ENCODE measurements around the gene SNHG17. TPM values are rescaled to one million over a fixed set of nuclear protein-coding genes. Genes with fewer than 3 reads are reported as not detected.
"Not testable (repeated sequence)": the region's sequence is repeated elsewhere in the genome, so short reads cannot be mapped to it uniquely, and the experiment has no call there.

Gene SNHG17
- total and polyA plus RNA-seq, 12 donors: 4.2 to 25.9 (median 6.7) TPM

GRCh38 chr20:38386851-38387250, 48.3 kb downstream of the SNHG17 start:
- TF ChIP-seq, protein P1, sequence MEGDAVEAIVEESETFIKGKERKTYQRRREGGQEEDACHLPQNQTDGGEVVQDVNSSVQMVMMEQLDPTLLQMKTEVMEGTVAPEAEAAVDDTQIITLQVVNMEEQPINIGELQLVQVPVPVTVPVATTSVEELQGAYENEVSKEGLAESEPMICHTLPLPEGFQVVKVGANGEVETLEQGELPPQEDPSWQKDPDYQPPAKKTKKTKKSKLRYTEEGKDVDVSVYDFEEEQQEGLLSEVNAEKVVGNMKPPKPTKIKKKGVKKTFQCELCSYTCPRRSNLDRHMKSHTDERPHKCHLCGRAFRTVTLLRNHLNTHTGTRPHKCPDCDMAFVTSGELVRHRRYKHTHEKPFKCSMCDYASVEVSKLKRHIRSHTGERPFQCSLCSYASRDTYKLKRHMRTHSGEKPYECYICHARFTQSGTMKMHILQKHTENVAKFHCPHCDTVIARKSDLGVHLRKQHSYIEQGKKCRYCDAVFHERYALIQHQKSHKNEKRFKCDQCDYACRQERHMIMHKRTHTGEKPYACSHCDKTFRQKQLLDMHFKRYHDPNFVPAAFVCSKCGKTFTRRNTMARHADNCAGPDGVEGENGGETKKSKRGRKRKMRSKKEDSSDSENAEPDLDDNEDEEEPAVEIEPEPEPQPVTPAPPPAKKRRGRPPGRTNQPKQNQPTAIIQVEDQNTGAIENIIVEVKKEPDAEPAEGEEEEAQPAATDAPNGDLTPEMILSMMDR (IDR thresholded peaks at IDR 0.05): no peak
- Histone ChIP-seq H3K36me3 (no peaks in the 10 kb centered on the region), H3K27me3 (peaks cover 0 to 9% (median 0%) of the 10 kb centered on the region in 7 donors), H3K9me3 (peaks cover 0 to 6% (median 0%) of the 10 kb centered on the region in 11 donors), H3K27ac (no peak overlapping the region), H3K4me1 (no peaks in the 10 kb centered on the region), H3K4me3 (no peak overlapping the region)
- DNase-seq: no peak
- intact Hi-C loops (cut with DNase I): no loop called here
- no peak for ATAC-seq
- whole genome bisulfite sequencing, 2 donors: 63 to 66% methylated on average over 2 of the region's 2 CpGs

- TF ChIP-seq, protein P1 (IDR thresholded peaks at IDR 0.05): no peak
- Histone ChIP-seq H3K9me3 (peaks cover 0 to 6% (median 0%) of the 10 kb centered on the region in 11 donors), H3K4me1 (no peaks in the 10 kb centered on the region), H3K4me3 (no peak overlapping the region), H3K27me3 (peaks cover 0 to 9% (median 0%) of the 10 kb centered on the region in 7 donors), H3K36me3 (no peaks in the 10 kb centered on the region), H3K27ac (no peak overlapping the region)
- DNase-seq (no peak), ATAC-seq (no peak)
- WGBS, 2 donors: 82 to 86% methylated on average over 8 of the region's 8 CpGs
- intact Hi-C loops (cut with DNase I): no loop called here
Measured at GRCh38 chr20:38386004-38386403, 49.1 kb downstream of the SNHG17 start.

DNA sequence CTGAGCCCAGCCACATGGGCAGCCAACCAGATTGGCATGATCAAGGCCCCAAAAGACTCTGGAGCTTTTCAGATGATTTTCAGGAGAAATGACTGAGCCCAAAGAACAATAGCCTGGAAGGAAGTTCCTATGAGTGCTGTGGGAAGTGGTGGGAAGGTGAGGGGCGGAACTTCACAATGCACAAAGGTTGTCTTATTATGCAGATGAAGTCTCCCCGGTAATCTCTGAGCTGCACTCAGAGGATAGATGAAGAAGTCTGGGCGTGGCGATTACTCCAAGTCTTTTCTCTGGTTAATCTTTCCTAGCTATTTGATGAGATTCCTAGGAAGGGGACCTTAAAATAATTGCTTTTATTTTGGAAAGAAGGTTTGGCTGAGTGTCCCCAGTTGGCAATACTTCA, 52.0 kb downstream of the SNHG17 start:
- Histone ChIP-seq H3K4me1 (no peaks in the 10 kb centered on the region), H3K36me3 (no peaks in the 10 kb centered on the region), H3K27ac (no peak overlapping the region), H3K9me3 (no peaks in the 10 kb centered on the region), H3K27me3 (peaks cover 0 to 12% (median 4%) of the 10 kb centered on the region in 7 donors), H3K4me3 (no peak overlapping the region)
- no peak for DNase-seq
- 69 to 71% methylated on average over 4 of the region's 4 CpGs for WGBS, 2 donors
- intact Hi-C loops (cut with DNase I): no loop called here
- TF ChIP-seq, protein P1 (IDR thresholded peaks at IDR 0.05): no peak
- ATAC-seq: no peak

DNA sequence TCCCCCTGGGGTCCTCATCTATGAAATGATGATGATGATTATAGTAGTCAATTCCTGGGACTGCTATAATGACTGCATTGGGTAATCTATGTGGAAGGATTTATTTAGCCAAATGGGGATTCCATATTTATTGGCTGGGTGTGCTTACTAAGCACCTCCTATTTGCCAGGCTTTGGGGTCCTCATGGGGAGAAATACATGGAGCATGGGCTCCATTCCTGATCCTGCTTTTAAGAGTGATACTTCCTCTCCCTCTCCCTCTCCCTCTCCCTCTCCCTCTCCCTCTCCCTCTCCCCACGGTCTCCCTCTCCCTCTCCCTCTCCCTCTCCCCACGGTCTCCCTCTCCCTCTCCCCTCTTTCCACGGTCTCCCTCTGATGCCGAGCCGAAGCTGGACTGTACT, 57.3 kb downstream of the SNHG17 start:
- DNase-seq; H3K9me3 ChIP-seq; H3K36me3 ChIP-seq; ATAC-seq; H3K27ac ChIP-seq; H3K4me1 ChIP-seq; H3K4me3 ChIP-seq; intact Hi-C loops (cut with DNase I); H3K27me3 ChIP-seq: not testable (repeated sequence)
- WGBS, 2 donors: 100% methylated on average over 2 of the region's 5 CpGs; no CpG with 5 or more reads in 1 of the 2 donors

GRCh38 chr20:38377039-38377685, 58.0 kb downstream of the SNHG17 start:
- H3K27ac ChIP-seq: no peak overlapping the region
- WGBS, 2 donors: 73 to 79% methylated on average over 11 of the region's 11 CpGs

More at GRCh38 chr20:38377039-38377685, 58.0 kb downstream of the SNHG17 start:
- Histone ChIP-seq H3K27me3 (peaks cover 0 to 4% (median 0%) of the 10 kb centered on the region in 7 donors), H3K36me3 (no peaks in the 10 kb centered on the region), H3K4me1 (peaks cover 0 to 14% (median 0%) of the 10 kb centered on the region in 9 donors), H3K4me3 (no peak overlapping the region), H3K9me3 (no peaks in the 10 kb centered on the region)
- ATAC-seq: no peak
- DNase-seq: no peak
- TF ChIP-seq, protein P1 (IDR thresholded peaks at IDR 0.05): no peak
- intact Hi-C loops (cut with DNase I): no loop called here
